VCaP (cell line): ENCODE measurements around the gene N4BP2L2.

Source experiments
- H3K27ac ChIP-seq: fragments of 450-650 bp; 2 replicates; pipeline ENCODE4 v1.5.1; 2017
- TF ChIP-seq, protein P1 (sequence below): fragments of 450-650 bp; conservative IDR thresholded peaks from 2 replicates; pipeline ENCODE4 v1.5.1; 2017; ENCODE audit warnings: mild to moderate bottlenecking, moderate library complexity

Gene N4BP2L2

GRCh38 chr13:32409561-32410421 is 128.8 kb downstream of the N4BP2L2 start:
- H3K27ac ChIP-seq: peak overlapping the region; percentile 93
- TF ChIP-seq, protein P1, sequence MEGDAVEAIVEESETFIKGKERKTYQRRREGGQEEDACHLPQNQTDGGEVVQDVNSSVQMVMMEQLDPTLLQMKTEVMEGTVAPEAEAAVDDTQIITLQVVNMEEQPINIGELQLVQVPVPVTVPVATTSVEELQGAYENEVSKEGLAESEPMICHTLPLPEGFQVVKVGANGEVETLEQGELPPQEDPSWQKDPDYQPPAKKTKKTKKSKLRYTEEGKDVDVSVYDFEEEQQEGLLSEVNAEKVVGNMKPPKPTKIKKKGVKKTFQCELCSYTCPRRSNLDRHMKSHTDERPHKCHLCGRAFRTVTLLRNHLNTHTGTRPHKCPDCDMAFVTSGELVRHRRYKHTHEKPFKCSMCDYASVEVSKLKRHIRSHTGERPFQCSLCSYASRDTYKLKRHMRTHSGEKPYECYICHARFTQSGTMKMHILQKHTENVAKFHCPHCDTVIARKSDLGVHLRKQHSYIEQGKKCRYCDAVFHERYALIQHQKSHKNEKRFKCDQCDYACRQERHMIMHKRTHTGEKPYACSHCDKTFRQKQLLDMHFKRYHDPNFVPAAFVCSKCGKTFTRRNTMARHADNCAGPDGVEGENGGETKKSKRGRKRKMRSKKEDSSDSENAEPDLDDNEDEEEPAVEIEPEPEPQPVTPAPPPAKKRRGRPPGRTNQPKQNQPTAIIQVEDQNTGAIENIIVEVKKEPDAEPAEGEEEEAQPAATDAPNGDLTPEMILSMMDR: no peak

GRCh38 chr13:32409001-32409313 is 129.6 kb downstream of the N4BP2L2 start:
- TF ChIP-seq, protein P1: no peak
- H3K27ac ChIP-seq: peak overlapping the region; percentile 93

- H3K27ac ChIP-seq: peak overlapping the region; percentile 93
These were observed 130.1 kb downstream of the N4BP2L2 start for GRCh38 chr13:32408296-32409000.

DNA sequence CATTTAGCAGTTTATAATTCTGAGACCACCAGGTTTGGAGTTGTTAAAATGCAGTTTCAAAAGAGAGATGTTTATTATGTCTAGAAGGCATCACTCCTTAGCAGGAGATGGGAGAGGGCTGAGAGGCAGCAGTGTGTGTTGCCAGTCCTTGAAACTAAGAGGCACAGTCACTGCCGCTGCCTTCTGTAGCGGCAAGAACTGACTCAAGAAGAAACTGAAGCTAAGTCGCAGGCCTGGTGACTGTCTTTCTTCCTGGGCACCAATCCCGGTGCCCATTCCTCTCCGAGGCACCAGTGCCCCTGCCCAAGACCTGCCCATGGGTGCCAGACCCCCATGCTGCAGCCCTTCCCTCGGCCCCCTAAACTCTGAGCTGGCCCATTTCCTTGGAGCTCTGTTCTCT is 130.7 kb downstream of the N4BP2L2 start:
- TF ChIP-seq, protein P1: no peak
- peak overlapping the region; percentile 93 for H3K27ac ChIP-seq

More at GRCh38 chr13:32408296-32409000, 130.1 kb downstream of the N4BP2L2 start:
- TF ChIP-seq, protein P1: no peak

DNA sequence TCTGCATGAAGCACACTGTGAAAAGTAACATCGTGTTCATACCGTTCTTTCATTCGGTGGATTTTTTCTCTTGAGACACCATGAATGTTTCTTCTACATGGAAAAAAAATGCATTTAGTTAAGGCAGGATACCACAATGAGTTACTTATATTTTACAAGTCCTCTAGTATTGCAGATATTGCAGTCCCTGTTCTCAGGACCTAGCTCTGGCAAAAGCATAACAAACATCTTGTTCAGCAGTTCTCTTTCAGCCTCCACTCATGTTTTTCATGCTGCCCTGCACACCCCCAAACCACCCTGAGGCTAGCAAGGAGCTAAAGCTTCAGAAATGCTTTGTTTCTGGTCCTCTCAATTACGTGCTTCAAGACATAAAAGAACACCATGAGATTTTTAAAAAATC is 135.5 kb downstream of the N4BP2L2 start:
- no peak overlapping the region for H3K27ac ChIP-seq
- TF ChIP-seq, protein P1: no peak

GRCh38 chr13:32391101-32391619 is 147.4 kb downstream of the N4BP2L2 start:
- no peak overlapping the region for H3K27ac ChIP-seq
- TF ChIP-seq, protein P1: no peak

- TF ChIP-seq, protein P1: no peak
- H3K27ac ChIP-seq: no peak overlapping the region
These were observed 148.1 kb downstream of the N4BP2L2 start for GRCh38 chr13:32390484-32390883.
